ENCODE data around the gene PRR9.

DNA sequence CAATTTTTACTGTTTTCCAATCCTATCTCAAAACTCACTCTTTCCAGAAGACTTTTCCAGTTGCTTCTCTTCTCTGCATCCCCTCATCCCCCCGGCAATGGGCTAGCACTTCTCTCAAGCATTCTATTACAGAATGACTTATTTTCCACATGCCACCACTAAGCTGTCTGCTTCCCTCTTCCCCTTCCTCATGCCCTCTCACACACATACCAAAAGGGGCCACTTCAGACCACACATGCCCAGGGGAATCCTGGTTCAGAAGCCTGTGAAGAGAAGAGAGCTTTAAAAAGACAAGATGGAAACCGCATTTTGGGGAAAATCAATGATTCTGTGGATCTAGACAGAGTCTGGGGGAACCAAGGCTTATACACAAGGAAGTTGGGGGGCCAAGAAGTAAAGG, 33.7 kb downstream of the PRR9 start:
- TF ChIP-seq, protein P1, sequence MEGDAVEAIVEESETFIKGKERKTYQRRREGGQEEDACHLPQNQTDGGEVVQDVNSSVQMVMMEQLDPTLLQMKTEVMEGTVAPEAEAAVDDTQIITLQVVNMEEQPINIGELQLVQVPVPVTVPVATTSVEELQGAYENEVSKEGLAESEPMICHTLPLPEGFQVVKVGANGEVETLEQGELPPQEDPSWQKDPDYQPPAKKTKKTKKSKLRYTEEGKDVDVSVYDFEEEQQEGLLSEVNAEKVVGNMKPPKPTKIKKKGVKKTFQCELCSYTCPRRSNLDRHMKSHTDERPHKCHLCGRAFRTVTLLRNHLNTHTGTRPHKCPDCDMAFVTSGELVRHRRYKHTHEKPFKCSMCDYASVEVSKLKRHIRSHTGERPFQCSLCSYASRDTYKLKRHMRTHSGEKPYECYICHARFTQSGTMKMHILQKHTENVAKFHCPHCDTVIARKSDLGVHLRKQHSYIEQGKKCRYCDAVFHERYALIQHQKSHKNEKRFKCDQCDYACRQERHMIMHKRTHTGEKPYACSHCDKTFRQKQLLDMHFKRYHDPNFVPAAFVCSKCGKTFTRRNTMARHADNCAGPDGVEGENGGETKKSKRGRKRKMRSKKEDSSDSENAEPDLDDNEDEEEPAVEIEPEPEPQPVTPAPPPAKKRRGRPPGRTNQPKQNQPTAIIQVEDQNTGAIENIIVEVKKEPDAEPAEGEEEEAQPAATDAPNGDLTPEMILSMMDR (IDR thresholded peaks at IDR 0.05), result no peak
- no peak for TF ChIP-seq POLR2A (IDR thresholded peaks at IDR 0.05)
